ENCODE measurements around the gene MEPE.

MEPE gene, protein sequence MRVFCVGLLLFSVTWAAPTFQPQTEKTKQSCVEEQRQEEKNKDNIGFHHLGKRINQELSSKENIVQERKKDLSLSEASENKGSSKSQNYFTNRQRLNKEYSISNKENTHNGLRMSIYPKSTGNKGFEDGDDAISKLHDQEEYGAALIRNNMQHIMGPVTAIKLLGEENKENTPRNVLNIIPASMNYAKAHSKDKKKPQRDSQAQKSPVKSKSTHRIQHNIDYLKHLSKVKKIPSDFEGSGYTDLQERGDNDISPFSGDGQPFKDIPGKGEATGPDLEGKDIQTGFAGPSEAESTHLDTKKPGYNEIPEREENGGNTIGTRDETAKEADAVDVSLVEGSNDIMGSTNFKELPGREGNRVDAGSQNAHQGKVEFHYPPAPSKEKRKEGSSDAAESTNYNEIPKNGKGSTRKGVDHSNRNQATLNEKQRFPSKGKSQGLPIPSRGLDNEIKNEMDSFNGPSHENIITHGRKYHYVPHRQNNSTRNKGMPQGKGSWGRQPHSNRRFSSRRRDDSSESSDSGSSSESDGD

DNA sequence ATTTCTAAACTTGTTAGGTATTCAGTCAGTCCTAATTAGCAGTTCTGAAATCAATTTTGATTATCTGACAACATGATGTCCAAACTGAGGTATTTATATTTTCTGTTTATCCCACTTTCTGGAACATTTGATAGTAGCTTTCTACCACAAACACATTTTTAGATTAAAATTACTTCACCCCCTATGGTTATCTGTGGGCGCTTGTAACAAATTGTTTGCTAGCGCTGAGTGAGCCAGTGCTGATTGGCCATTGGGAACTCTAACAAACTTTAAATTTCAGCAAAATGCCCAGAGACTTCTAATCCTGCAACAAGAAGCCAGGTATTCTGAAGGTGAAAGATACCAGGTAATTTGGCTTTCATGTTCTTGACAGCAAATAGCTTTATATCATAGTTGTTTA is at the start of gene MEPE:
TSS of gene MEPE (plus strand) at position 301 of the 400 bp plus-strand sequence. CDS start 1,746 bp downstream, outside the sequence.
- no peak for DNase-seq

DNA sequence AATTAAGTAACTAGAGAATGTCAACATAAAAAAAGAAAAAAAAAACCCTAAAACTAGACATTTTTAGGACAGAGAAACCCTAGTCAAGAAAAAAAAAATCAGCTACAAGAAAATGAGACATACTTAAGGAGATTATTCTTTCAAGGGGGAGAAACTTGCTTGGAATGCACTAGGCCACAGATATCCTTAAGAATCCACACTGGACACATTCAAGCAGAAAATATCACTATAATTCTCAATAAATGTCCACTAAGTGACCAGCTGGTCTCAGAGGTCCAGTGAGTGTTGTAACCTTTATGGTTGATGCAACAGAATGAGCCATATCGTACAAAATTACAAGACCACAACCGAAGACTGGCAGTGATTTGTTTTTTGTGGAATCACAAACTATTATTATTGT is 49.0 kb upstream of the MEPE start:
- no peak for DNase-seq

DNA sequence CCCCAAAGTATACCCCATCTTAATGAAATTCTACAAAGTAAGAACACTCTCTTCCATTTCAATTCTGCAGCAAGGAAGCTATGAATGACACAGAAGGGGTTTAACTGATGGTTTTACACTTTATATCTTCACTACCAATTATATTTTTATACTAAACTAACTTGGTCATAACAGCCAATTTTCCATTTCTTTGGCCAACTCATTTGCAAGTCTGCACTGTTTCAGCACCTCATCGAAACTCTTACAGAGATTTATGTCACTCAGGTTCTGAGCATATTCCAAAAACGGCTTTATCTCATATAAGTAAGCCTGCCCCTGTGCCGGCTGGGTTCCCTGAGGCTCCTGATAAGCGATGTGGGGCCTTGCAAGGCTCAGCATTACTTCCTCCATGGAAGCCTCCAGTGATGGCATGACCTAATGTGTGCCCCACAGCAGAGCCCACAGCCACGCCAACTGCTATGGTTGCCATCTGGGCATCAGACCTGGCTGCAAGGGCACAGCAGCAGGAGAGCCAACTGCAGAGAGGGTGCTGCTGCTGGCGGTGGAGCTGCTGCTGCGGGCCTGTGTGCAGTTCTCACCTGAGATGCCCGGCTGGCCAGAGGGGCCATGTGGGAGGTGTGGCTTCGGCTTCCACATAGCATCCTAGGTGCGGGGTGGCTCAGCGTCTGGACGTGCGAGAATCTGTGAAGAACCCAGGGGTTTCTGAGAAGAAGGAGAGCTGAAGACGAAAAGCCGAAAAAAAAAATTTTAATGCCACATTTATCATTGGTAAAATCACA is 46.8 kb upstream of the MEPE start:
- DNase-seq = peak; percentile 38

DNA sequence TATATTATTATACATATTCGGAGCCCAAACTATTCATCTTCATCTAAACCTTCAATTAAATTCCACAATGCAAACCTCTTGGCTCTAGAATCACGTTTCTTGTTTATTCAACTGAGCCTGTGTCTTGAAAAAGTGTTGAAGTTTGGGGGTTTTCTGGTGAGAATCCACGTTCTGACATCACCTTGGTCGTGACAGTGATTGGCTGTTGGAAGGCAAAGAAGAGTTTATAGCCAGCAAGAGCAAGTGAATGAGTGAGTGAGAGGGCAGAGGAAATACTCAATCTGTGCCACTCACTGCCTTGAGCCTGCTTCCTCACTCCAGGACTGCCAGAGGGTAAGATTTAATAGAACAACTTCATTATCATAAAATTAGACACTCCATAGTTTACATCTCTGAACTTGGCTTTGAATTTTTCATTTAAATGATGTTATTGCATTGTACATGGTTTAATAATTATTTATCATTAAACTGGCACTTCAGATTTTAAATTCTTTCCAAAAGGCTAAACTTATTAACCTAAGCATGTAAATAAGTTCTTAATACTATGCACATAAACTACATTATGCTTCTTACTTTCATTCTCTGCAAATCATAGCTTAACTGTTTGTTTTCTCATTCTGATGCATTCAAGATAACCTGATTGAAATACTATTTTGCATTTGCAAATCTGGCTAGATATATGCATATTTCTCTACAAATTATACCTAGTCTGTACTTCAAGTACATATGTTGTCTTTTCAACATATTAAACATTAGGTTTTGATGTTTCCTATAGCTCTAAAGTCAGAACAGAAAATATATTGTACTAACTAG is 33.3 kb upstream of the MEPE start, which contains the start of gene IBSP:
TSS of gene IBSP (plus strand) at position 254 of the 813 bp plus-strand sequence. CDS start 2,808 bp downstream, outside the sequence.
- no peak for DNase-seq

DNA sequence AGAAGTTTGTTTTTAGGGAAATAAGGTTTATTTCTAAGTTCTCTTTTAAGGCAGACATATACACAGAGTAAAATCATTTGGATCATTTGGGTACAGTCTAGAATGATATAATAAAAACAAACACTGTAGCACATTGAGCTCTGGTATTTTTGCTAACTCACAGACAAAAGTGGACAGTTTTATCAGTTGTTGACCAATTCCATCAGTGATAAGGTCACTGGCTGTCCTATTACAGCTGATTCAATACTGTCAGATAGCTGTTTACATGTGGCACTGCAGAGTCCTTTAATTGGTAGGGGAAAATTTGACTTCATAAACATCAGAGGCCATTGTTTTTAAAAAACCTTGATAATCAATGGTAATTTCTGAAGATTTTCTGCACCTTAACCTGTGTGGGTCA is 29.9 kb upstream of the MEPE start:
- DNase-seq = no peak

DNA sequence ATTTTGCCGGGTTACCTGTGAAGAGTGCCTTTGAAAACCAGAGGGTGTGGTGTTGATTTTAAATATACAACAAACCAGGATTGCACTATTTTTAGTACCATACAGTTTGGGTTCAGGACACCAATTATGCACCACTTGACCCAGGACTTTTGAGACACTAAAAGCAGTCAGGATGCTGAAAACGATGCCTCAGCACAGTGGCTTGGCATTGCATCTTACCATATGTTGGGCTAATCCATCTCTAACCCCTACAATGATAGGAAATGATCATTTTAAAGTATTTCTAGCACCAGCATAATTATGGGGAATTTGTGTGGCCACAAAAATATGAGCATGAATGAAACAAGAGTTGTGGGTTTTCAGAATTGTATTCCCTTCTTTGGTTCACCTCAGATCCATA is 29.3 kb upstream of the MEPE start:
- no peak for DNase-seq

DNA sequence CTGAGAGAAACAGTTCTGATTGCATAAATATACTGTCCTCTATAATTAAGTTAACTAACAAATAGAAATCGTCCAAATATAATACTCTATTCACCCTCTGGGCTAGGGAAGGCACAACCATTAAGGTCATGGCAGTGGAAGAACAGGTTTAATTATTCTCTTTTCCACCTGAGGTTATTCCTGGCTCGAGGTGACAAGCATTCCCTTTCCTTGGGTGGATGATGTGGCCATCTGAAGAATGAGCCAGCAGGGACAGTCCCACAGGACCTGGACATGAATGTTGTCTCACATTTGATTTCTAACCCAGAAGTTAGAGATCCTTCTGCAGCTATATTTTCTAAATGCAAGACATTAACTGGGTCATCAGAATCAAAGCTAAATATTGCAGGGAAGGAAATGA is 27.9 kb upstream of the MEPE start:
- DNase-seq = no peak

DNA sequence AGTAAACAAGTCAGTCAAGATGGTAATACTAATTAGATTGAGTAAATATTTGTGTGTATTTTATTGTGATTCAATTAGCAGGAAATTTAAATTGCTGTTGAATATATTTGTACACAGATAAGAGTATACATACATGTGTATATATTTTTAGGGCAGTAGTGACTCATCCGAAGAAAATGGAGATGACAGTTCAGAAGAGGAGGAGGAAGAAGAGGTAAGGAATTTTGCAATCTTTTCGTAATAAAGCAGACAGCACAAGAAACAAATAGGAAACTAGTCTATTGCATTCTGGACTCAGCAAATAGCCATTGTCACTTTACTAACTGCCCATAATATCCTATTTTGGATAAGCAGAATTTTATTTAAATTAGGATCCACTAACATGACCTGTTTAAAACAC is 26.8 kb upstream of the MEPE start:
- DNase-seq = no peak

DNA sequence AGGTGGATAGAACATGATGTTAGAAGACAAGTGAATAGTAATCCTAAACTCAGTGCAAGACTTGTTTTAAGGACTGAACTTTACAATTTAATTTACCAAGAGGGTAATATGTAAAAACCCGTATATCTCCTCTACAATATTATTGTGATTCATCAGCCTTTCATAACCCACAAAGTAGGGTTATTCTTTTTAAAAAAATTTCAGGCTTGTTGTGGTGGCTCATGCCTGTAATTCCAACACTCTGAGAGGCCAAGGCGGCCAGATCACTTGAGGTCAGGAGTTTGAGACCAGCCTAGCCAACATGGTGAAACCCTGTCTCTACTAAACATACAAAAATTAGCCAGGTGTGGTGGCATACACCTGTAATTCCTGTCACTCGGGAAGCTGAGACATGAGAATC is 26.2 kb upstream of the MEPE start:
- DNase-seq = no peak

DNA sequence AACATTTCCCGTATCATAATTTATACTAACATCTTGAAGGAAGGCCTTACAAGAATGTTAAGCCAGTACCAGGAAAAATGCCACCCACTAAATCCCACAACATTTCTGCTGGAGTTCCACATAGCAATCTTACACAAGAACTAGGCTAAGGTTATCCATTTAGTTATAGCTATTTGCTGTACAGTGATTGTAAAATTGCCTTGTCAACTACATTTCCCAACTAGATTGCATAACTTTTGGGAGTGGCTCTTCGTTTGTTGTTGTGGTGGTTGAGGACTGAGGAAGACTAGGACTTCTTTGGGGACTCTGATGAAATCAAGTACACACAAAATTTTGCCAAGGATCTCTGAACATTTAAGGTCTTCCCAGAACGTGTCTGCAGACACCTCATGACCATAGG is 25.4 kb upstream of the MEPE start:
- DNase-seq = no peak

DNA sequence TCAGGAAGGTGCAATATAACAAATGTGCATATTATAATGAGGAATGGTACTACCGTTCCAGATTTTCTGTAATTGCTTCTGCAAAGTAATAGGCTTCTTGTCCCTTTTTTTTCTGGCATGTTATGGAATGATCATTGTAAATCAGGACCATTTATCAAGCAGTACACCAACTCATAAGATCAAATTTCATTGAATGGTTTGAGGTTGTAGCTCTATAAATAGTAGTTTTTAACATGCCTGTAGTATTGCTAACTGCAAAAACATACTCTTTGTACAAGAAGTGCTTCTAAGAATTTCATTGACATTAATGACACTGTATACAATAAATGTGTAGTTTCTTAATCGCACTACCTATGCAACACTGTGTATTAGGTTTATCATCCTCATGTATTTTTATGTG is 20.8 kb upstream of the MEPE start:
- no peak for DNase-seq

DNA sequence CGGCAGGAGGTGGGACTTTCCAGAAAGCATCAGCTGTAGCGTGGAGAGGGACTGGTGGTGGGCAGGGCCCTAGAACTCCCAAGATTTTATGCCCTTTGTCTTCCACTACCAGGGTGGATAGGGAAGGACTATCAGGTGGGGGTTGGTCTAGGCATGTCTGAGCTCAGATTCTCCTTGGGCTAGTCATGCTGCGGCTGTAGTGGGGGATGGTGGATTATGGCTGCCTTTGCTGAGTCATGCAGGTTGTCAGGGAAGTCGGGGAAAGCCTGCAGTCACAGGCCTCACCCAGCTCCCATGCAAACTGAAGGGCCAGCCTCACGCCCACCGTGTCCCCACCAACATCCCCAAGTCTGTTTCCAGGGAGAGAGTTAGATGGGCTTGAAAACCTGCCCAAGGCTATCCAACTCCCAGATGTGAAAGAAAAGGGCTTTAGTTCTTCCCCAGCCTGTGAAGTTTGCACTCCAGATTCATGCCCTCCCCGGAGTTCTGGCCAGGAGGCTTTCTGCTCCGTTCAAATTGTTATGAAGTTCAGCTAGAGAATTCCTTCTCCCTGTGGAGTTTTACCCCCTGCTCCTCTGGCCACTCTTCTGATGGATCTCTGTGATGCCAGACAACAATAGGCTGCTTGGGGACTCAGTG is 13.4 kb upstream of the MEPE start:
- DNase-seq = no peak

DNA sequence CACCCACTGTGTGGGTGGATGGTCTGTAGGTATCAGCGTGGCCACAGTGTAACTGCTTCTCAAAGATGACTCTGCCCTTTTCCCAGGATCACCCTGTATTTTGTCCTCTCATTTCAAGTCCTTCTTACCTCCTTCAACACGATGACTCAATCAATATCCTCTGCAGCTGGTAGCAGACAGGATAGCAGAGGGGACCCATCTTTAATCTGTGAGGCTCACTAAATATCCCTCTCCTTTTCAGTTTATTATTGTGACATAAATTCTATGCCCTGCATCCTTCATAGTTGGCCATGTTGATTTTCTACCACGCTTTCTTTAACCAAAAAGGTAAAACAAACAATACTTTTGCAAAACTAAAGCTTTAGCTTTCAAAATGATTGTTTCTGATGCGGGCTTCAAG is 9.6 kb upstream of the MEPE start:
- no peak for DNase-seq

DNA sequence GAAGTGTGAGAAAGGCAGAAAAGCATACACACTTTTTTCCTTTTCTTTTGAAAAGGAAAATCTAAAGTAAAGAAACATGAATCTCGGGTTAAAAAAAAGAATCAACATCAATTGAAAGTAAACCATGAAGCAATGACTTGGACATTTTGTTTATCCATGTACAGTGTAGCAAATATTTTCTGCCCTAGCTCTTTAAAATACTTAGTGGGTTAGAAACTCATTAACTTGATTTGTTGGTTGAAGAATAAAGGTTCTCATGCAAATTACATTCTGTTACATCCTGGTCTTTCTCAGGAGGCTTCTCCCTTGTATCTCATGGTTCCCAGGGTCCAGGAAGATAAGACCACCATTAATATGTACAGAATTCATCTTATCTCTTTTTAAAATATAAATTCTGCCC is 9.0 kb upstream of the MEPE start:
- DNase-seq = no peak

DNA sequence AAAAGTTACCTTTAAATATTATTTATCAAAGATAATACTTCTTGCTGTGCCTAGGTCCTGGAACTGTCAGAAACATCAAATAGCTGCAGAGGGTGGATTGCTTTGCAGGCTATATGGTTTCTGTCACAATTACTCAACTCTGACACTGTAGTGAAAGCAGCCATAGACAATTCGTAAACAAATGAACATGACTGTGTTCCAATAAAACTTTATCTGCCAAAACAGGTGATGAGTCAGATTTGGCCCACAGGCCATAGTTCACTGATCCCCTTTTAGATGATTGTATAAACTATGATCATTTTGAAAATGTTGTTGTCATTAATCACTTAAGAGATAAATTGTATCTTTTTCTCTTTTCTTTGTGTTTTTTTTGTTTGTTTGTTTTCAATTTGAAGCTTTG is 8.4 kb upstream of the MEPE start:
- DNase-seq = no peak

DNA sequence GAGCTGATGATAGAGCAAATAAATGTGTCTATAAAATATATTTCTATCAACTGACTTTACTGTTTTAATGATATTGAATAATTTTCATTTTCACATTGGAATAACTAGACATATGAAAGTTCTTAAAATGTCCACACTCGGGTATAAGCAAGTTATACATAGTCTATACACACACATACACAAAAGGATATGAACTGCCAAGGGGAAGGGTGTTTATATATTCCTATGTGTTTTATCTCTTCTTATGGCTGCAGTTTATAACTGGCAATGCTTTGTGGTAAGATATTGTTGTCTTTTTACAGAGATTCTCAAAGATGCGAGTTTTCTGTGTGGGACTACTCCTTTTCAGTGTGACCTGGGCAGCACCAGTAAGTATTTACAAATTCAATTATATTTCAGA is 1.6 kb downstream of the MEPE start:
- no peak for DNase-seq

DNA sequence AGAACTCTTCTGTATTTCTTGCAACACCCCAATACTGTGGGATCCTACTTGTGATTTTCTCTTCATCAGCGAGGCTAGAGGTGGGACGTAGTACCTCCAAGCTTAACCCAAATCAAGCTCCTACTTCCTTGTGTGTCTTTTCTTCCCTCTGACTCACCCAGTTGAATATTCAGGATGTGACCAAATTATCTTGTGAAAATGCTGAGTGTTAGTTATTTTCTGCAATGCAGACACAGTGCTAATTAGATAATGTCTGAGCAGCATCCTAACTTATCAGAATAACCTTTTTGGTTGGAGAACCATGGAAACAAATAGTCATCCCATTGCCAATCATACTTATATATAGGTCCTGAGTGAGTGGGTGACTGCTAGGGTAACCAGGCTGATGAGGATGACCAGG is 2.4 kb downstream of the MEPE start:
- DNase-seq = no peak

DNA sequence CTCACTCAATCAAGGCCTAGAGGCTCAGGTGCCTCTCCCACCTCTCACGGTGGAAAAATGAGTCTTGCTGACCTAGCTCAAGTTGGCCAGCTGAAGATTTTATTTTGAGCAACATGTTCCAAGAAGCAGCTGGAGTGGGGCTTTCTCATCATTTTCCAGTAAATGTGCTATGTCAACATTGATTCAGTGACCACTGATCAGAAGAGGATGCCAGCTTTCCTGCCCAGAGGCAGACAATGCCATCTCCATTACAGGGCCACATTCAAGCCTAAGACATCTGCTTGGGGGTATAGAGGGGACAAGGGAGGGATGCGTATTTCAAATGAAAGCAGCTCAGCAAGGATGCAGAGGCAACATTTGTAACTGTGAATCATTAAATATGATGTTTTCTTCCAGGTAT is 3.0 kb downstream of the MEPE start:
- DNase-seq = no peak

DNA sequence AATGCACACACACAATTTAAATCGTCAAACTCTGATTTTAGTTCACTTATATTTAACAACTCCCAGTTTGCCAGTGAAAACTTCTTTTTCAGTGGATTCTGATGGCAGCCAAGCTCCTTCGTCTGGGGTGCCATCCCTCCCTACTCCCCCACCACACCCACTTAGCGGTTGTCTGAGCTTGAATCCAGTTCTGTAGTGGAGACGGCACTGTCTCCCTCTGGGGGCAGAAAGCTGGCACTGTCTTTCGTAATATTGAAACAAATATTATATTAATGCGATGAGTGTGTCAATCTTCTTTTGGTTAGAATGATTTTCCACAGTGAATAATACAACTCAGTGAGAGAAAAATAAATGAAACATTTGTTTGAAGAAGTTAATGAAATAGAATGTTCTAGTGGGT is 5.4 kb downstream of the MEPE start:
- peak; percentile 10 for DNase-seq

DNA sequence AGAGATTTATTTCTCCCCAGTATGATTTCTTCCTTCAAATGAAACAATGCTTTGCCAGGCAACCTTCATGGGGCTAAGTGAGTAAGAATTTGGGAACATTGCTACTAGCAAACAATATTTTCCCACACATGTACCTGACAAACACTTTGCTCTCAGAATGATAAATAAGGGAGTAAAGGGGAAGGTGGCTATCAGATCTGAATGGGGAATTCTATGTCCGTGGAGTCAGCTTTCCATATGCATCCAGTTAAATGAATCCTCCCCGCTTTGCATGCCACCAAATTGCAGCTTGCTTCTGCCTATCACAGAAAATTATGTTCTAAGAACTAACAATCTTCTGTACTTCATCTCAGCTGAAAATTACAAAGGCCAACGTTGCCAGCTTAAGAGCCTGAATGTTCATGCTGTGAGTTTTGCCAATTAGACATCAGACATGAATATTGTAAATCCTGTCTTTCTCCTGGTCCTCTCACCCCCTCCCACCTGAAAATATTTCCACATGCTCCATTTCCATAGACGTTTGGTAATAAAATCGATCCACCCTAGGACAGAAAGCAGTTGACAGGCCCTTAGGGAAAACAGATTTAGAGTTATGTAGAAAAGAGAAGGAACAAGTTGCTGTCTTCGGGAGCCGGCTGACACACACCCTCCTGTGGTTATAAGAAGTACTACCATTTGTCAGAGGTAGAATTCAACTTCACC is 6.3 kb downstream of the MEPE start:
- DNase-seq = peak; percentile 28

DNA sequence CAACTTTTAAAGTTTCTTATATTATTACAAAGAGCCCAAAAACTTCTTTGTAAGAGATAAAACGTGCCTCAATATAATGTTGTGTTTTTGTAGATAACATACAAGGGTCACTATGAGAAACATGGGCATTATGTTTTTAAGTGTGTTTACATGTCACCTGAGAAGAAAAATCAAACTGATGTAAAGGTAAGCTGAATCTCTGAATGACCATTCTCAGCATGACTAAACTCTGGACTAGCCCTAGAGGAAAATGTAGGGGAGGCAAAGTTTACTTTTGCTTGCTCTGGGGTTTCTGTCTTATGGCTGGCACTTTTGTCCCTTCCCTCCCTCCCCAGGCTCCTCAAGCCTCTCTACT is 6.8 kb downstream of the MEPE start:
- no peak for DNase-seq

DNA sequence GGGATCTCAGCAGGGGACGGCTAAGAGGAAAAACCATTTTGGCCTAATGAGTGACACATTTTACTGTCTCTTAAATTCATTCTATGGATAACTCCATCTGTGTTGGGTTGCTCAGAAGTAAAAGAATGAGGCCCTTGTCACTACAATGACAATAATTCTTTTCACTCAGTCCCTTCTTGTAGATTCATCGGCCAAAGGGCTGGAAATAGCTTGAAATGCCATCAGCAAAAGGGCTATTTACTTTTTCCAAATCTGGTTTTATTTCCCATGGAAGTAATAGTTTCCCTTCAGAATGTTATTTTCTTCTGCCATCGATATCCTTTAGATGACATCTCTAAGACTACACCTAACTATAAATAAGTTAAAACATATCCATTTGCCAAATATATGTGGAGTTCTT is 7.4 kb downstream of the MEPE start:
- no peak for DNase-seq

Data from hematopoietic multipotent progenitor cell treated with erythropoietin and hydrocortisone succinate and interleukin-3 and kit ligand, for 8 days (in vitro differentiated cells).